ENCODE results near the gene RTN4. TPM values are rescaled to one million over a fixed set of nuclear protein-coding genes. Genes with fewer than 3 reads are reported as not detected.

Gene RTN4
- total RNA-seq, 1 experiment from 2014 or later, result 513 TPM

DNA sequence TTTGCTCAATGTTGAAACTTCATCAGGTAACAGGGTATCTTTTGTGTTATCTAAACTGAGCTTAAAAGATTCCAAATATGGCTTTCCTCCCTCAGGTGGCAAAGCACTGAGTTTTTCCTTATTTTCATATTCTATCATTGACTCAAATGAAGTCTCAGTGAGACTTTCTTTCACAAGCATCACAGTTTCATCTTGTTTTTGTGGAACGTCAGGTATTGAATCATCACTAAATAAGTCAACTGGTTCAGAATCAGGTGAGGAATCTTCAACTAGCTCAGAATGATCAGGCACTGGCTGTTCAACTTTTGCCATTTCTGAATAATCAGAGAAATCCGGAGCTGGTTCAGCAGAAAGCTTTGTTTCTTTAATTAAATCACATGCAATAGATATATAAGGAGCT, 24.6 kb downstream of the RTN4 start:
- POLR2A ChIA-PET, result interaction anchor here (0.6 kb wide), 1 partner anchor 25 kb away, joined by 3 read pairs; the partner anchor contains the start of gene RTN4
- Histone ChIP-seq H3K36me3 (ENCODE audit: control insufficient read depth, insufficient read depth, low read length) (no peaks in the 10 kb centered on the region), H3K4me3 (ENCODE audit: low read depth in 2 of 2, low read length in 2 of 2) (no peak overlapping the region), H3K27ac (ENCODE audit: low read length) (no peak overlapping the region), H3K4me1 (ENCODE audit: control insufficient read depth, insufficient read depth, low read length) (peaks cover 56% of the 10 kb centered on the region), H3K9me3 (ENCODE audit: control insufficient read depth, insufficient read depth, low read depth, low read length) (no peaks in the 10 kb centered on the region), H3K27me3 (ENCODE audit: control insufficient read depth, insufficient read depth, low read length) (no peaks in the 10 kb centered on the region)
- TF ChIP-seq POLR2AphosphoS5 (IDR thresholded peaks at IDR 0.05; ENCODE audit: low read depth, low read length) (no peak), TCF7L2 (IDR thresholded peaks at IDR 0.05; ENCODE audit: low read depth, low read length) (no peak), SIN3A (IDR thresholded peaks at IDR 0.05; ENCODE audit: borderline replicate concordance, insufficient read depth, low read depth, low read length) (no peak)
- TF ChIP-seq, protein P1, sequence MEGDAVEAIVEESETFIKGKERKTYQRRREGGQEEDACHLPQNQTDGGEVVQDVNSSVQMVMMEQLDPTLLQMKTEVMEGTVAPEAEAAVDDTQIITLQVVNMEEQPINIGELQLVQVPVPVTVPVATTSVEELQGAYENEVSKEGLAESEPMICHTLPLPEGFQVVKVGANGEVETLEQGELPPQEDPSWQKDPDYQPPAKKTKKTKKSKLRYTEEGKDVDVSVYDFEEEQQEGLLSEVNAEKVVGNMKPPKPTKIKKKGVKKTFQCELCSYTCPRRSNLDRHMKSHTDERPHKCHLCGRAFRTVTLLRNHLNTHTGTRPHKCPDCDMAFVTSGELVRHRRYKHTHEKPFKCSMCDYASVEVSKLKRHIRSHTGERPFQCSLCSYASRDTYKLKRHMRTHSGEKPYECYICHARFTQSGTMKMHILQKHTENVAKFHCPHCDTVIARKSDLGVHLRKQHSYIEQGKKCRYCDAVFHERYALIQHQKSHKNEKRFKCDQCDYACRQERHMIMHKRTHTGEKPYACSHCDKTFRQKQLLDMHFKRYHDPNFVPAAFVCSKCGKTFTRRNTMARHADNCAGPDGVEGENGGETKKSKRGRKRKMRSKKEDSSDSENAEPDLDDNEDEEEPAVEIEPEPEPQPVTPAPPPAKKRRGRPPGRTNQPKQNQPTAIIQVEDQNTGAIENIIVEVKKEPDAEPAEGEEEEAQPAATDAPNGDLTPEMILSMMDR (IDR thresholded peaks at IDR 0.05), result no peak
- no TSS peak for BruUV-seq (replicated peaks)
- CTCF ChIA-PET, result no interaction called here
- ATAC-seq (no peak), DNase-seq (ENCODE audit: low read depth, low spot score) (no peak)
- in situ Hi-C loops (cut with HindIII; ENCODE audit: low pct_unique_long_range_greater_than_20kb, low sequenced_read_pairs) (loop anchor here (25.0 kb wide), 1 partner anchor 137 kb away; no protein-coding TSS in a partner anchor), intact Hi-C loops (cut with micrococcal nuclease; ENCODE audit: unreplicated experiment) (no loop called here)

DNA sequence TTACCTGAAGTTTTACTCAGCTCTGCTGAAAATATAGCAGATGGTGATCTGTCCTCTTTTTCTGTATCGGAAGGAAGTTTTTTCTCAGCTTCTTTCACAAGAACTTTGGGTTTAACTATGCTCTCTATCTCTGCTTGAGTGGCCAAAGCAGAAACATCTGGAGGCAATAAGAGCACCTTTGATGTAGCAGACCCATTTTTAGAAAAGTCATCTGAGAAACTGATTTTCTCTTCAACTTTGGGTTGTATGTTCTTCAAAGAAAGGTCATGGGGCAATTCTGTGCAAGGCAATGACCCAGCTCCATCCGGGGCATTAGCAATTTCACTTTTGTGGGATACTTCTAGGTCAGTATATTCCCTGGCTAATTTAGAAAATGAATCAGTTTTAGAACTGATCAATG, 25.2 kb downstream of the RTN4 start:
- H3K27me3 ChIP-seq (ENCODE audit: control insufficient read depth, insufficient read depth, low read length), result no peaks in the 10 kb centered on the region
- H3K4me1 ChIP-seq (ENCODE audit: control insufficient read depth, insufficient read depth, low read length), result peaks cover 52% of the 10 kb centered on the region
- H3K4me3 ChIP-seq (ENCODE audit: low read depth in 2 of 2, low read length in 2 of 2), result no peak overlapping the region
- H3K36me3 ChIP-seq (ENCODE audit: control insufficient read depth, insufficient read depth, low read length), result no peaks in the 10 kb centered on the region
- BruUV-seq (replicated peaks), result no TSS peak
- ChIA-PET CTCF (no interaction called here), POLR2A (interaction anchor here (0.6 kb wide), 1 partner anchor 25 kb away, joined by 3 read pairs; the partner anchor contains the start of gene RTN4)
- intact Hi-C loops (cut with micrococcal nuclease; ENCODE audit: unreplicated experiment) (no loop called here), in situ Hi-C loops (cut with HindIII; ENCODE audit: low pct_unique_long_range_greater_than_20kb, low sequenced_read_pairs) (loop anchor here (25.0 kb wide), 1 partner anchor 137 kb away; no protein-coding TSS in a partner anchor)
- DNase-seq (ENCODE audit: low read depth, low spot score) (no peak), ATAC-seq (no peak)
- H3K27ac ChIP-seq (ENCODE audit: low read length), result no peak overlapping the region
- H3K9me3 ChIP-seq (ENCODE audit: control insufficient read depth, insufficient read depth, low read depth, low read length), result no peaks in the 10 kb centered on the region
- TF ChIP-seq, protein P2, sequence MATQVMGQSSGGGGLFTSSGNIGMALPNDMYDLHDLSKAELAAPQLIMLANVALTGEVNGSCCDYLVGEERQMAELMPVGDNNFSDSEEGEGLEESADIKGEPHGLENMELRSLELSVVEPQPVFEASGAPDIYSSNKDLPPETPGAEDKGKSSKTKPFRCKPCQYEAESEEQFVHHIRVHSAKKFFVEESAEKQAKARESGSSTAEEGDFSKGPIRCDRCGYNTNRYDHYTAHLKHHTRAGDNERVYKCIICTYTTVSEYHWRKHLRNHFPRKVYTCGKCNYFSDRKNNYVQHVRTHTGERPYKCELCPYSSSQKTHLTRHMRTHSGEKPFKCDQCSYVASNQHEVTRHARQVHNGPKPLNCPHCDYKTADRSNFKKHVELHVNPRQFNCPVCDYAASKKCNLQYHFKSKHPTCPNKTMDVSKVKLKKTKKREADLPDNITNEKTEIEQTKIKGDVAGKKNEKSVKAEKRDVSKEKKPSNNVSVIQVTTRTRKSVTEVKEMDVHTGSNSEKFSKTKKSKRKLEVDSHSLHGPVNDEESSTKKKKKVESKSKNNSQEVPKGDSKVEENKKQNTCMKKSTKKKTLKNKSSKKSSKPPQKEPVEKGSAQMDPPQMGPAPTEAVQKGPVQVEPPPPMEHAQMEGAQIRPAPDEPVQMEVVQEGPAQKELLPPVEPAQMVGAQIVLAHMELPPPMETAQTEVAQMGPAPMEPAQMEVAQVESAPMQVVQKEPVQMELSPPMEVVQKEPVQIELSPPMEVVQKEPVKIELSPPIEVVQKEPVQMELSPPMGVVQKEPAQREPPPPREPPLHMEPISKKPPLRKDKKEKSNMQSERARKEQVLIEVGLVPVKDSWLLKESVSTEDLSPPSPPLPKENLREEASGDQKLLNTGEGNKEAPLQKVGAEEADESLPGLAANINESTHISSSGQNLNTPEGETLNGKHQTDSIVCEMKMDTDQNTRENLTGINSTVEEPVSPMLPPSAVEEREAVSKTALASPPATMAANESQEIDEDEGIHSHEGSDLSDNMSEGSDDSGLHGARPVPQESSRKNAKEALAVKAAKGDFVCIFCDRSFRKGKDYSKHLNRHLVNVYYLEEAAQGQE (IDR thresholded peaks at IDR 0.05; ENCODE audit: insufficient read depth in 1 of 2, low read depth in 2 of 2, low read length in 1 of 2), result no peak
- TF ChIP-seq SIN3A (IDR thresholded peaks at IDR 0.05; ENCODE audit: borderline replicate concordance, insufficient read depth, low read depth, low read length) (no peak), TCF7L2 (IDR thresholded peaks at IDR 0.05; ENCODE audit: low read depth, low read length) (no peak), POLR2AphosphoS5 (IDR thresholded peaks at IDR 0.05; ENCODE audit: low read depth, low read length) (no peak)
- TF ChIP-seq, protein P1 (IDR thresholded peaks at IDR 0.05), result no peak

All from Panc1 (cell line).